HG03060 (cell line): ENCODE data around the gene MYBL2.
"Not testable (repeated sequence)": the region's sequence is repeated elsewhere in the genome, so short reads cannot be mapped to it uniquely, and the experiment has no call there.

ENCODE experiments used
- ATAC-seq: cut with Tn5 transposase; IDR thresholded peaks from one replicate; pipeline ENCODE4 v1.9.1; 2021; ENCODE audit warnings: low read depth, moderate number of reproducible peaks; ENCODE audit not compliant: unreplicated experiment

The MYBL2 gene

GRCh38 chr20:43666376-43667328 lies at the start of gene MYBL2:
MYBL2 (plus strand) TSS chr20:43667114; CDS start chr20:43667284, 170 bp downstream.
- no peak for ATAC-seq

- no peak for ATAC-seq
Measured at GRCh38 chr20:43631598-43631997, 35.3 kb upstream of the MYBL2 start.

GRCh38 chr20:43636429-43636828 lies 30.5 kb upstream of the MYBL2 start:
- no peak for ATAC-seq

GRCh38 chr20:43642548-43642947 lies 24.4 kb upstream of the MYBL2 start:
- ATAC-seq, result no peak

DNA sequence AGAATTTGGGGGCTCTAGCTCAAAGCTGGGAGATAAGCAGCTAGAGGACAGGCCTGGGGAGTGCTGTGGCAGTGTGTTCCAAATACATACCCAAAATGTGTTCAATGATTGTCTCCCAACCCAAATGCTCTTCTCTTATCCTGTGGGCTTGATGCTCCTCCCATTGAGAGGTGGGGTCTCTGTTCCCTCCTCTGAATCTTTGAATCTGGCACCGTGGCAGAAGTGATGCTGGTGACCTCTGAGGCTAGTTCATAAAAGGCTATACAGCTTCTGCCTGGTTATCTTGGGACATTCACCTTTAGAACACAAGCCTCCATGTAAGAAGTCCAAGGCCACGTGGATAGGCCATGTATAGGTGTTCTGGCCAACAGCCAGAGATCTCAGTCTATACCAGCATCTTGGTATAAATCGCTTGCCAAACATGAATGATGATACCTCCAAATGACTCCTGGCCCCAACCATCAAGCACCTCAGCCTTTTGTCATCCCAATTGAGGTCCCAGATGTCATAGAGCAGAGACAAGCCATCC lies 15.9 kb upstream of the MYBL2 start:
- ATAC-seq, result no peak

GRCh38 chr20:43651650-43652184 lies 15.2 kb upstream of the MYBL2 start:
- not testable (repeated sequence) for ATAC-seq

DNA sequence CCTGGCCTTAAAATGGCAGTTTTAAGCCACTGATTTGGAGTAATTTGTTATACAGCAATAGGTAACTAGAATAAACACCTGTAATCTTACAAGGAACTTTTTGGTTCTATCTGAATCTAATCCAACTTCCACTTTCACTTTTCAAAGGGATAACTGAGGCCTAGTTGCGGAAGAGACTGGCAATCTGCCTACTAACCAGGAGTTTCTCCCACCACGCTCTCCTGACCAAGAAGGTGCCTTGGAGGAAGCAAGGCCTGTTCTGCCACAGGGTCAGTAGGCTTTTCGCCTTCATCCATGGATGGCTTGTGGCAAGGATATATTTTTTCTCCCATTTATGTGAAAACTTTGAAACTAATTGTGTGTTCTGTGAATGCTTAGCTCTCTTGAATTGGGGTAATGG lies 12.9 kb upstream of the MYBL2 start:
- ATAC-seq, result no peak

- ATAC-seq, result not testable (repeated sequence)
Measured at GRCh38 chr20:43655176-43655575, 11.7 kb upstream of the MYBL2 start.

DNA sequence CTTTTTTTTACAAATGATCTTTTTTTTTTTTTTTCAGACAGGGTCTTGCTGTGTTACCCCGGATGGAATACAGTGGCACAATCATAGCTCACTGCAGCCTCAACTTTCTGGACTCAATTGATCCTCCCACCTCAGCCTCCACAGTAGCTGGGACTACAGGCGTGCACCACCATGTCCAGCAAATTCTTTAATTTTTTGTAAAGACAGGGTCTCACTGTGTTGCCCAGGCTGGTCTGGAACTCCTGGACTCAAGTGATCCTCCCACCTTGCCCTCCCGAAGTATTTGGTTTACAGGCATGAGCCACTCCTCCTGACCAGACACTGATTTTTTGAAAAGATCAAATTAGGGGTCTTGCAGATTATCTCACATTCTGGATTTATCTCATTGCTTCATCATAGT lies 11.0 kb upstream of the MYBL2 start:
- ATAC-seq, result no peak

DNA sequence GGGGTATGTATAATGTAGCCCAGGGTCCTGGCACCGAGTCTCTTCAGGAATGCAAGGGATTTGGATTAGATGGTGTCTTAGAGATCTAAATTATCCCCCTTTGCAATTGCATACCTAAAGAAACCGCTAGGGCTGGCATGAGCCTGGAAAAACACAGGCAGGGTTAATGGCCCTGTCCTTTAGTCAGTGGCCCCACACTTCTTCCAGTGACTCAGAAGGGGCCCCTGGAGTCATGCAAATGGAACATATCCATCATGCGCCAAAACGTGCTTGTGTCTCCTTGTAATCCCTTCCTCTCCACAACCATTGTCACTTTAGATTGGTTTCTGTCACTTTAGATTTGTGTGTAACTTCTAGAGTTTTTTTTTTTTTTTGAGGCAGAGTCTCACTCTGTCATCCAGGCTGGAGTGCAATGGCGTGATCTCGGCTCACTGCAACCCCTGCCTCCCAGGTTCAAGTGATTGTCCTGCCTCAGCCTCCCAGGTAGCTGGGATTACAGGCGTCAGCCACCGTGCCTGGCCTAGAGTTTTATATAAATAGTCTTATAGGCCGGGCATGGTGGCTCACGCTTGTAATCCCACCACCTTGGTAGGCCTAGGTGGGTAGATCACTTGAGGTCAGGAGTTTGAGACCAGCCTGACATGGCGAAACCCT lies 8.7 kb upstream of the MYBL2 start:
- no peak for ATAC-seq

DNA sequence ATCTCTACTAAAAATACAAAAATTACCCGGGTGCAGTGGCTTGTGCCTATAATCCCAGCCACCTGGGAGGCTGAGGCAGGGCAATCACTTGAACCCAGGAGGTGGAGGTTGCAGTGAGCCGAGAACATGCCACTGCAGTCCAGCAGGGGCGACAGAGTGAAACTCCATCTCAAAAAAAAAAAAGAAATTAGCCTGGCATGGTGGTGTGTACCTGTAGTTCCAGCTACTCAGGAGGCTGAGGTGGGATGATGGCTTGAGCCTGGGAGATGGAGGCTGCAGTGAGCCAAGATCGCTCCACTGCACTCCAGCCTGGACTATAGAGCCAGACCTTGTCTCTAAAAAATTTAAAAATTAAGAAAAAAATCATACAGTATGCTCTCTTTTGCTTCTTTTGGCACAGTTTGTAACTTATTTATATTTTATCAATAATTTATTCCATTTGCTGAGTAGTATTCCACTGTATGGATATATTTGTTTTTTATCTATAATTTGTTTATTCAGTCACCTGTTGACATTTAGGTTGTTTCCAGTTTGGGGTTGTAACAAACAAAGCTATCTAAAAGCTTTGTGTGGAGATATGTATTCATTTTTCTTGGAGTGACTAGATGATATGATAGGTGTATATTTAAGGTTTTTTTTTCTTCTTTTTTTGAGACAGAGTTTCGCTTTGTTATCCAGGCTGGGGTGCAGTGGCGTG lies 8.0 kb upstream of the MYBL2 start:
- ATAC-seq, result no peak

- no peak for ATAC-seq
Measured at GRCh38 chr20:43662943-43663655, 3.8 kb upstream of the MYBL2 start.

DNA sequence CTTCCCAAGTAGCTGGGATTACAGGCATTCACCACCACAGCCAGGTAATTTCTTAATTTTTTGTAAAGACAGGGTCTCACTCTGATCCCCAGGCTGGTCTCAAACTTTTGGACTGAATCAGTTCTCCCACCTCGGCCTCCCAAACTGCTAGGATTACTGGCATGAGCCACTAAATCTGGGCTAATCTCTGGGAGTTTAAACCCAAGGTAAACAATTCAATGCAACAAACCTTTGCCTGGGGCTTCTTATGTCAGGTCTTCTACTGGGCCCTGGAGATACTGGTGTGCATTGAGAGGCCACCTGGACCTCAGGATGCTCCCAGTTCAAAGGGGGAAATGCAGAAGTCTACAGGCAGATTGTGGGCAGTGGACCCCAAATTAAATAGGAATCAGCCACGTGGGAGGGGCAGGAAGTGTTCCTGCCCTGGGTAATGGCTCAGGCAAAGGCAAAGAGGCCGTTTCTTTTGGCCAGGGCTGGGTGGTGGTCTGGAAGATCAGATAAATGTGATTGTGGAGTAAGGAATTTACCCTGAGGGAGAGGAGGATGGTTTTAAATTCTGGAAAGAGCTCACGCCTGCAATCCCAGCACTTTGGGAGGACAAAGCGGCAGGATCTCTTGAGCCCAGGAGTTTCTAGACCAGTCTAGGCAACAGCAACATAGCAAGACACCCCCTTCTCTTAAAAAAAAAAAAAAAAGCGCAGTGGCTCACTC lies 1.3 kb upstream of the MYBL2 start:
- ATAC-seq, result no peak

DNA sequence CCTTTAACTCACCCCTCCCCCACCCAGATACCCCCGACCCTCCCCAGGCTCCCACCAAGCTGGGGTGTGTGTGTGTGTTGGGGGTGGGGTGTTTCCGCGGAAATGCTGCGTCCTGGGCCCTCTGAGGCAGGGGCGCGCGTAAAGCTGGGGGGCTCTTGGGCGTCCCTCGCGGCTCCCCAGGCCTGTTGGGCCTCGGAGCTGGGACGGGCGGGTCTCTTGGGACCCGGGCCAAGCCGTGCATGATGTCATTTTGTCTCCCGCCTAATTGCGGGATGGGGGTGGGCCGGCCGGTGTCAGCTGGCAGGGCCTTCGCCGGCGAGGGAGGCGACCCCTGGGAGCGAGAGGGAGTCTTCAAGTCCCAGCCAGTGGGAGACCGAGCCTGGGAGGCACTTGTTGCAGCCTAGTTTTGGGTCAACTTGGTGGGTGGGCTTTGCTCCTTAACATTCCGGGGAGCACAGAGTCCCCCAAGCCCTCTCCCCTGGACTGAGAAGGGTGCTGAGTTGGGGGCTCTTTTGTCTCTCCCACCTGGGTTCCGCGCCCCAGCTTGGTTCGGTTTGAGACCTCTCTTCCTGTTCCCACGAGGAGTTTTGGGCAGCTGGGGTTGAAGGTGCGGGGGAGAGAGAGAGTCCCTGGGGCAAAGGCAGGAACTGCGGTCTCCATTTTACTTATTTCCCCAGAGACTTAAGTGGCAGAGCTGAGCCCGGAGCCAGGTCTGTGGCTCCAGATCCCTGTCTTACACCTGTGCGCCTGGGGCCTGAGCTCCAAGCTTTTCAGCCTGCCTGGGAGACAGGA lies 623 bp downstream of the MYBL2 start:
- ATAC-seq, result no peak

GRCh38 chr20:43669332-43669731 lies 2.4 kb downstream of the MYBL2 start:
- ATAC-seq, result no peak

DNA sequence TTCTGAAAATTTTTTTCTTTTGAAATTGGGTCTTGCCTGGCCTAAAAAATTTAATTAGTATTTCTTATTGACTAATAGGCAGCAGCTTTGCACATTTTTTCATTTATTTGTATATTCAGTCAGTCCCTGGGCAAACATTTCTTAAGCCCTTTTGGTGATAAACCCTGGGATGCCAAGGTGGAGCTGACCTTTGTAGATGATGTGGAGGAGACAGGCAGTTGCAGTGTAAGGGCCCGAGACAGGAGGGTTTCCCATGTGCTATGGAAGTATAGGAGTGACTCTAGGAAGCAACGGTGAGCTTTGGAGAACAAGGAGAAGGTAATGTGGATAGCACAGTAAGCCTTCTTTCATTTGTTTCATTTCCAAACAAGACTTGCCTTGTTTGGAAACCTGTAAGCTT lies 3.5 kb downstream of the MYBL2 start:
- ATAC-seq, result no peak

DNA sequence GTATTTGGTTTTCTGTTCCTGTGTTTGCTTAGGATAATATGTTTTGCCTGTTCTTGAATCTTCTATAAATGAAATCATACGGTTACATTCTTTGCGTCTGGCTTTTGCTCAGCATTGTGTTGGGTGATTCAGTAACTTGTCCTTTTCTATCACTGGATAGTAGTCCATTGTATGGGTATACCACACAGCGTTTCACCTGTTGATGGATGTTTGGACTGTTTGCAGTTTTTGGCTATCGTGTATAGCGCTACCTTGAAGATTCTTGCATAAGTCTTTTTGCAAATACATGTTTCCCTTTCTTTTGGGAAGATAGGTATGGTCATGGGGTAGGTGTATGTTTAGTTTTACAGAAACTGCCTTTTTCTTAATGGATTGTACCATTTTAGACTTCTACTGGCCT lies 9.5 kb downstream of the MYBL2 start:
- ATAC-seq, result no peak

DNA sequence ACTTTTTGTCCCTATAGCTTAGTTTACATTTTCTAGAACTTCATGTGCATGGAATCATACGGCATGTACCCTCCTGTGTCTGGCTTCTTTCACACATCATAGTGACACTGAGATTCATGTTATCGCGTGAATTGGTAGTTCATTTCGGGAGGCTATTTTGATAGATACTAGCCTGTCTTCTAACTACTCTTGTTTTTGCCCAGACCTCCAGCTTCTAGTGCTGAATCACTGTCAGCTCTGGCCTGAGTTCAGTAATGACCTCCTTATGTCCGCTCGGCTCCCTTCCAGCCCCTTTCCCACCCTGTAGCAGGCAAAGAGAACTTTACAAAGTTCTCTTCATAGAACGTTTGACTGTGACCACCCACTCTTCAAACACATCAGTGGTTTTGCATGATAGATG lies 14.1 kb downstream of the MYBL2 start:
- no peak for ATAC-seq

GRCh38 chr20:43681468-43681942 lies 14.6 kb downstream of the MYBL2 start:
- ATAC-seq, result no peak
